Kasumi-1 (cell line): Measurements from ENCODE around the gene PLCL1.
A peak's percentile ranks its signal among the peaks of the same experiment; 100 is the strongest.

Experiments
- DNase-seq, 2 experiments: peaks; one replicate each; lab custom pipeline; 2025; lab: John Stamatoyannopoulos, UW

Gene PLCL1

DNA sequence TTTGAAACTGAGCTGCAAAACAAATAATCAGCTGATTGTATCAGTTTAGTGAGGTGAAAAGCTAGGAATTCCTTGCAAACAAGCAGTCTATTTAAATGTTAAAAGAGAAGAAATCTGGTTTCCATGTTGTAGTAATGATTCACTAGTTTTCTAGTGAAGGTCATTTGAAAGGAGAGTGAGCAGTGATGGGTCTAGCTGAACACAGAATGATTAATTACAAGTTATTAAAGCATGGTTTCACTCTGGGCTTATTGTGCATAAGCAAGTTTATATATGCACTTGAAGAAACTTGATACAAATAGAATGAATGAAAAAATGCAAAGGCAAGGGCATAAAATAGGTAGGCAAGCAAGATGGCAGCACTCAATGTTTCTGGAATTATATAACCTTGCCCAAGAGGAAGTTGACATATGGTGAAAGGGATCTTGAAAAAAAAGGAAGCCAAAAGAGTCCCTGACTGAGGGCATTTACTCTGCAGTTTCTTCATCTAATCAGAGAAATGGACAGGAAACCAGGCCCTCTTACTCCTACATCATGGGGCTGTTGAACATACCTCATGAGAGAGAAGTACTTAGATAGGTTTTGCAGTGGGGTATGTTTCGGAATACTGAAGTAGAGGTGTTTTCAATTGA is 53.2 kb downstream of the PLCL1 start:
- DNase-seq: peak; percentile 63 to 68

DNA sequence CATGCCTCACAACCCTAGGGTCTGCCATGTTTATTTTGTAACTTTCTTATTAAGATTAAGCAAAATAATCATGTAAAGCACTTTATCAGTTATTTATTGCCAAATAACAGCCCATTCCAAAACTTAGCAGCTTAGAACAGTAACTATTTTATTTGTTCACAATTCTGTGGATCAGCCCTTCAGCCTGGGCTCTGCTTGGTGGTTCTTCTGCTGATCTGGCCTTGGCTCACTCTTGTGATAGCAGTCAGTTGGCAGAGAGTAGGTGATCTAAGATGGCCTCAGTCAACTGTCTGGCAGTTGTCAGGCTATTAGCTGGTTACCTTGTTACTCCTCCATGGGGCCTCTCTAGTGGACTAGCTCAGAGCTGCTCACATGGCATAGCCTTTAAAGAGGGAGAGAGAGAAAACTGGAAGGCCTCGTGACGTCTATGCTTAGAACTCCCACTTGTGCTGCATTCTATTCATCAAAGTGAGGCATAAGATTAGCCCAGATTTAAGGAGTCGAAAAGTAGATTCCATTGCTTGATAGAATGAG is 54.3 kb downstream of the PLCL1 start:
- DNase-seq: no peak

- DNase-seq: no peak
Observed at GRCh38 chr2:197862246-197862955, 58.0 kb downstream of the PLCL1 start.

- no peak for DNase-seq
Observed at GRCh38 chr2:197863744-197864143, 59.4 kb downstream of the PLCL1 start.

GRCh38 chr2:197866455-197866854 is 62.1 kb downstream of the PLCL1 start:
- no peak for DNase-seq

DNA sequence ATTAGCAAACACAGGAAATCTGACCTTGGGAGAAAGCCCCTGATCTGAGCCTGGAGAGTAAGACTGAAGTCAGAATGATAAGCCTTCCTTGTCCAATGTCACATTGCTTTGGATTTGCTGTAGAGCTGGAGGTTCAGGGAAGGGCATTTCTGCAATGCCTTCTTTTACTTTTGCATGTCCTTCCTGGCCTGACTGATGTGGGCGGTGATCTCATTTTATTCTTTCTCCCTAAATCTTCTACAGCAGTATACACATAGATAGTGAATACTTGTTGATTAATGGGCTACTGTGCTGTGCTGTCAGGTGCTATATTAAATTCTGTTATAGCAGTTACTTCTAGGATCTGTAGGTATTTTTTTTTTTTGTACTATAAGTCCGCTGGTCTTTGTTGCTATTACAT is 62.6 kb downstream of the PLCL1 start:
- DNase-seq: no peak

DNA sequence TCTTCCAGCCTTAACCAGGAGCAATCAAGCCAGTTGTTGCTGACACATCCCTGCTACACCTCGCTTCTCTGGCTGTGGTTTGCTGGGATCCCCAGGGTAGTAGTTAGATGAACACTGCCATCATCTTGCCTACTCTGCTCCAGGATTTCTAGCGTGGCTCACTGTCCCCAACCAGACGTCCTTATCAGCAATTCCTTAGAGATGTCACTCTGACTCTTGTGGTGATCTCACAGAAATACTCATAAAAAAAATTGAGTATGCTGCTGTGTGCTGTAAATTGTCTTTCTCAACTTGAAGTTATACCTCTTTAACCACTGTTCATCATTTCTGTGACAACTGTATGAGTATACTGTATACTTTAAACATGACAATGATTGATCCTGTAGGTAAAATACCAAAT is 63.2 kb downstream of the PLCL1 start:
- no peak for DNase-seq

- DNase-seq: no peak
Observed at GRCh38 chr2:197868206-197868605, 63.8 kb downstream of the PLCL1 start.

GRCh38 chr2:197869041-197869440 is 64.6 kb downstream of the PLCL1 start:
- no peak for DNase-seq

- no peak for DNase-seq
Observed at GRCh38 chr2:197869501-197870111, 65.2 kb downstream of the PLCL1 start.

GRCh38 chr2:197870137-197870536 is 65.7 kb downstream of the PLCL1 start:
- no peak for DNase-seq

- no peak for DNase-seq
Observed at GRCh38 chr2:197871780-197872456, 67.5 kb downstream of the PLCL1 start.

DNA sequence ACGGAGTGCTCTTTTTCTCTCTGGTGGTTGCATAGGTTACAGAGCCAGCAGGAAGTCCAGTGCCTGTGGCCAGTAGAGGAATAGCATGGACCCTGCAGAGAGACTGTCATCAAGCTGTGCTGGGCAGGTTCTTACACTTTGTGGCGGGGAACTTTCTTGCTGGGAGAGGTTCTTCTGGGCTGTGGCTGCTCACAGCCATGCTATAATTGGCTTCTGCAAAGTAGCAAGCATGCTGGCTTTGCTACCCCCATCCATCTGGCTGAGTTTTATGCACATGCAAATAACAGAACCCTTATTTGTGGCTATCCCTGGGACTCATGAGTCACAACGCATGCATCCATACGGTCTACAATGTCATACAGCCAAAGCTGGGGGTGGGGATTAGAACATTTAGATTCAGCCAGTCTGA is 68.9 kb downstream of the PLCL1 start:
- DNase-seq: no peak

GRCh38 chr2:197875763-197876162 is 71.4 kb downstream of the PLCL1 start:
- DNase-seq: no peak

DNA sequence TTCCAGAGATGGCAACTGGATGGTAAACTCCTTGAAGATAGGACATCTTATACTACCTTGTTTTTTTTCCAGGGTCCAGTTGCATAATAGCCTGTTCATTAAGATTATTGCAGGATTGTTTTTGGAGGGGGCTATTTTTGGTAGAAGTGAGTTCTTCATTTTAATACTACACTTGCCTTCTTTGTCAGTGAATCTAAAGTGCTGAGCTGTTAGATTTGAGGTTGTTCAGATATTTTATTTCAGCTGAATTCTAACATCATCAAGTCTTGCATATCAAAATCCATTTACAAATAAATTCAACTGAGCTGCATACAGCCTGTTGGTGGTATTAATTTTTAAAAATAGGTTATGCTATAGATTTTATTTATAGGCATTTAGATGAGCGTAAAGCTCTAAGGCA is 72.1 kb downstream of the PLCL1 start:
- no peak for DNase-seq

- DNase-seq: no peak
Observed at GRCh38 chr2:197877038-197877437, 72.6 kb downstream of the PLCL1 start.

DNA sequence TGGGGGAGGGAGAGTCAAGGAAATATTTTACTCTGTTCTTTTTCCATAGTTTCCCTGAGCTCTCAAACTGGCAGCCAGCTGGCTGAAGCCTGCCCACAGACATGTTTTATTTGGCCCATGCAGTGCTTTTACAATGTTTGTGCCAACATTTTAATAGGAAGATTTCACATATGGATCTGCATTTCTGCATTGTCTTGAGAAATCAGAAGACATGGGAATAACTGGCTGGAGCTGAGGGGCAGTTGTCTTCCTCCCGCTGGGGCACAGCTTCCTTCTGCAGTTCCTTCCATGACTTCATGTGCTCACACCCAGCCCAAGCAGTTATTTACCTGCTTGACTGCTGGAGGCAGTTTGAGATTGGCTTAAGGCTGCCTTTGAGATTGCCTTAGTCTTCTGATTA is 74.4 kb downstream of the PLCL1 start:
- no peak for DNase-seq

- DNase-seq: no peak
Observed at GRCh38 chr2:197879812-197880408, 75.5 kb downstream of the PLCL1 start.

DNA sequence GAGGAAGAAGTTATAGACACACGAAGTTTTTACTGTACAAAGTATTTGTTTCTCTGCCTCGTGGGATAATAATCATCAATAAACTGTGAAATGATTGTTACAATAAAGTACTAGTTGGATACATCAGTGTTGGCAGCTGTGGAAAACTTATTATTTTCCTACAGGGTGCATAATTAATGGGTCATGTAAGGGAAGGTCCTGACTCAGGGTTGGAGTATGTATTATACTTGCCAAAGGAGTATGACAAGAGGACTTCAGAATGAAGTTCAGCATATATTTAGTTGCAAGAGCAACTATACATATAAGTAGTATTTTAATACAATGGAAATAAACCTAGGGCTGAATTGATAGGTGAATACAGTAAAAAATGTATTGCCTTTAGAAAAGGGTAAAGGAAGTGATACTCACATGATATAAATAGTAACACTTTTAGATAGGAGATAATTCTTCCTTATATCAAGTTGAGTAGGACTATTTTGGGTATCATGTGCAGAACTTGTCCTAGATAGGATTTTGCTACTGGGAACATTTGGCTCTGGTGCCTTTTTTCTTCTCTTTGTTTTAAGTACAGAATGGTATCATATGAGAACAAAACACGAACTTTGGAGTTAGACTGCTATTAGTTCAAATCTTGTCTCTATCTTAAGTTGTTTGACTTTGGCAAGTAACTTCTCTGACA is 79.1 kb downstream of the PLCL1 start:
- DNase-seq: no peak

GRCh38 chr2:197884252-197884651 is 79.9 kb downstream of the PLCL1 start:
- no peak for DNase-seq

DNA sequence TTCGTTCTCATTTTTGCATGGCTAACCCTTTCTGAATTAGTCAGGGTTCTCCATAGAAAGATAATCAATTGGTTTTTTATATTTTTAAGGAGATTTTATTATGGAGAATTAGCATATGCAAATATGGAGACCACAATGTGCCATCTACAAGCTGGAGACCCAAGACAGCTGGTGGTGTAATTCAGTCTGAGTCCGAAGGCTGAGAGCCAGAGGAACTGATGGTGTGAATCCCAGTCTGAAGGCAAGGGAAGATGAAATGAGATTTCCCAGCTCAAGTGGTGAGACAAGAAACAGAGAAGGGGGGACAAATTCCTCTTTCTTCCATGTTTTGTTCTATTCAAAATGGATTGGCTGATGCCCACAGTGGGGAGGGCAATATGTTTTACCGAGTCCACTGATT is 80.7 kb downstream of the PLCL1 start:
- no peak for DNase-seq

DNA sequence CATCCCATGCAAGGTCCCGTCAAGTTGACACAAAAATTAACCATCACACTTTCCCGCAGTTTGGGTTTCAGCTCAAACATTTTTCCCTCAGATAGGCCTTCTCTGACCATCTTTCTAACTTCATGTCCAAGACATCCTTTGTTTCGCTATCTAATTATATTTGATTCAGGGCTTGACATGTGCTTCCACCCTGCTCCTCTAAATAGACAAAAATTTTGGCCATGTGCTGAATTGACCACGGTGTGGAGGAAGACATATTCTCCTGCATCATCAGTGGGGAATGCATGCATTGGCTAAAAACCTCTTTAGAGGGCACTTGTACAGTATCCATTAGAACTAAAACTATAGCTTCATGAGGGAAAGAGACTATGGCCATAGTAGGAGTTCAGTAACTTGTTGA is 81.2 kb downstream of the PLCL1 start:
- no peak for DNase-seq
